Measurements from ENCODE around the gene KRTAP10-7.
"Not testable (repeated sequence)": the region's sequence is repeated elsewhere in the genome, so short reads cannot be mapped to it uniquely, and the experiment has no call there.

DNA sequence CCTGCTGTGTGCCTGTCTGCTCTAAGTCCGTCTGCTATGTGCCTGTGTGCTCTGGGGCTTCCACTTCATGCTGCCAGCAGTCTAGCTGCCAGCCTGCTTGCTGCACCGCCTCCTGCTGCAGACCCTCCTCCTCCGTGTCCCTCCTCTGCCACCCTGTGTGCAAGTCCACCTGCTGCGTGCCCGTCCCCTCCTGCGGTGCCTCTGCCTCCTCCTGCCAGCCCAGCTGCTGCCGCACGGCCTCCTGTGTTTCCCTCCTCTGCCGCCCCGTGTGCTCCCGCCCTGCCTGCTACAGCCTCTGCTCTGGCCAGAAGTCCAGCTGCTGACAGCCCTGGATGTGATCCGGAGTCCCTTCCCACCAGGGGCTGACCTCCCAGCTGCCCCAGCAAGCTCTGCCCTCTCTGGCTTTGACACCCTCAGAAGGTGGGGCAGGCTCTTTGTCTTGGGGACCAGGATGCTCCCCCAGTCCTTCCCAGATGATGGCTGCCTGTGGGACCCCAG, 37.5 kb downstream of the KRTAP10-7 start:
- TF ChIP-seq, protein P1, sequence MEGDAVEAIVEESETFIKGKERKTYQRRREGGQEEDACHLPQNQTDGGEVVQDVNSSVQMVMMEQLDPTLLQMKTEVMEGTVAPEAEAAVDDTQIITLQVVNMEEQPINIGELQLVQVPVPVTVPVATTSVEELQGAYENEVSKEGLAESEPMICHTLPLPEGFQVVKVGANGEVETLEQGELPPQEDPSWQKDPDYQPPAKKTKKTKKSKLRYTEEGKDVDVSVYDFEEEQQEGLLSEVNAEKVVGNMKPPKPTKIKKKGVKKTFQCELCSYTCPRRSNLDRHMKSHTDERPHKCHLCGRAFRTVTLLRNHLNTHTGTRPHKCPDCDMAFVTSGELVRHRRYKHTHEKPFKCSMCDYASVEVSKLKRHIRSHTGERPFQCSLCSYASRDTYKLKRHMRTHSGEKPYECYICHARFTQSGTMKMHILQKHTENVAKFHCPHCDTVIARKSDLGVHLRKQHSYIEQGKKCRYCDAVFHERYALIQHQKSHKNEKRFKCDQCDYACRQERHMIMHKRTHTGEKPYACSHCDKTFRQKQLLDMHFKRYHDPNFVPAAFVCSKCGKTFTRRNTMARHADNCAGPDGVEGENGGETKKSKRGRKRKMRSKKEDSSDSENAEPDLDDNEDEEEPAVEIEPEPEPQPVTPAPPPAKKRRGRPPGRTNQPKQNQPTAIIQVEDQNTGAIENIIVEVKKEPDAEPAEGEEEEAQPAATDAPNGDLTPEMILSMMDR (IDR thresholded peaks at IDR 0.05): not testable (repeated sequence)
- not testable (repeated sequence) for TF ChIP-seq ZFX (IDR thresholded peaks at IDR 0.05; ENCODE audit: borderline replicate concordance)

Measured in 22Rv1 (cell line).